ENCODE measurements around the gene PSMB3. TPM values are rescaled to one million over a fixed set of nuclear protein-coding genes. Genes with fewer than 3 reads are reported as not detected.
A peak's percentile ranks its signal among the peaks of the same experiment; 100 is the strongest.

The PSMB3 gene
- total RNA-seq, 1 experiment from 2014 or later = 273 TPM

GRCh38 chr17:38794221-38794620 is 41.7 kb downstream of the PSMB3 start:
- ChIA-PET CTCF (interaction anchor here (0.6 kb wide), 1 partner anchor 1683 kb away, joined by 3 read pairs; no protein-coding TSS in a partner anchor), POLR2A (interaction anchor here (0.6 kb wide), 3 partner anchors 26 to 103 kb away, joined by 3 to 6 read pairs (median 5); no protein-coding TSS in a partner anchor)
- ATAC-seq (no peak), DNase-seq (ENCODE audit: low spot score) (no peak)
- peaks cover 27% of the 10 kb centered on the region for H3K4me1 Mint-ChIP-seq
- H3K27me3 Mint-ChIP-seq (ENCODE audit: low read depth) = no peaks in the 10 kb centered on the region
- peak overlapping the region; percentile 29; the same call in 1 of the 2 replicates for H3K27ac Mint-ChIP-seq
- no peak for TF ChIP-seq ZNF232 (CRISPR knock-in tag; IDR thresholded peaks at IDR 0.05)
- no peaks in the 10 kb centered on the region for H3K9me3 Mint-ChIP-seq
- H3K36me3 Mint-ChIP-seq = peaks cover 23% of the 10 kb centered on the region
- no peak overlapping the region for H3K4me3 Mint-ChIP-seq

GRCh38 chr17:38796451-38797157 is 44.1 kb downstream of the PSMB3 start:
- Mint-ChIP-seq H3K27me3 (ENCODE audit: low read depth) (no peaks in the 10 kb centered on the region), H3K9me3 (no peaks in the 10 kb centered on the region), H3K4me1 (peaks cover 21% of the 10 kb centered on the region), H3K27ac (peak overlapping the region; percentile 50), H3K4me3 (no peak overlapping the region; the same call in 1 of the 2 replicates), H3K36me3 (peaks cover 31% of the 10 kb centered on the region)
- ChIA-PET POLR2A (no interaction called here), CTCF (no interaction called here)
- ATAC-seq (no peak), DNase-seq (ENCODE audit: low spot score) (no peak)
- TF ChIP-seq ZNF219 (CRISPR knock-in tag; IDR thresholded peaks at IDR 0.05; ENCODE audit: borderline replicate concordance) (no peak), PREB (CRISPR knock-in tag; IDR thresholded peaks at IDR 0.05; ENCODE audit: borderline replicate concordance) (no peak), TEAD1 (CRISPR knock-in tag; IDR thresholded peaks at IDR 0.05) (no peak), E2F5 (CRISPR knock-in tag; IDR thresholded peaks at IDR 0.05) (no peak), MYBL2 (CRISPR knock-in tag; IDR thresholded peaks at IDR 0.05) (no peak), IRF2 (CRISPR knock-in tag; IDR thresholded peaks at IDR 0.05; ENCODE audit: borderline replicate concordance, low read depth) (no peak), ETV6 (CRISPR knock-in tag; IDR thresholded peaks at IDR 0.05) (no peak), ZBTB21 (CRISPR knock-in tag; IDR thresholded peaks at IDR 0.05; ENCODE audit: borderline replicate concordance) (no peak), ZNF416 (CRISPR knock-in tag; IDR thresholded peaks at IDR 0.05) (no peak), FOXP4 (CRISPR knock-in tag; IDR thresholded peaks at IDR 0.05) (no peak), SP1 (CRISPR knock-in tag; conservative IDR thresholded peaks at IDR 0.05) (no peak), MLX (CRISPR knock-in tag; IDR thresholded peaks at IDR 0.05) (no peak), NR1H2 (CRISPR knock-in tag; IDR thresholded peaks at IDR 0.05) (no peak), ZNF671 (CRISPR knock-in tag; IDR thresholded peaks at IDR 0.05) (no peak)
- TF ChIP-seq, protein P1, sequence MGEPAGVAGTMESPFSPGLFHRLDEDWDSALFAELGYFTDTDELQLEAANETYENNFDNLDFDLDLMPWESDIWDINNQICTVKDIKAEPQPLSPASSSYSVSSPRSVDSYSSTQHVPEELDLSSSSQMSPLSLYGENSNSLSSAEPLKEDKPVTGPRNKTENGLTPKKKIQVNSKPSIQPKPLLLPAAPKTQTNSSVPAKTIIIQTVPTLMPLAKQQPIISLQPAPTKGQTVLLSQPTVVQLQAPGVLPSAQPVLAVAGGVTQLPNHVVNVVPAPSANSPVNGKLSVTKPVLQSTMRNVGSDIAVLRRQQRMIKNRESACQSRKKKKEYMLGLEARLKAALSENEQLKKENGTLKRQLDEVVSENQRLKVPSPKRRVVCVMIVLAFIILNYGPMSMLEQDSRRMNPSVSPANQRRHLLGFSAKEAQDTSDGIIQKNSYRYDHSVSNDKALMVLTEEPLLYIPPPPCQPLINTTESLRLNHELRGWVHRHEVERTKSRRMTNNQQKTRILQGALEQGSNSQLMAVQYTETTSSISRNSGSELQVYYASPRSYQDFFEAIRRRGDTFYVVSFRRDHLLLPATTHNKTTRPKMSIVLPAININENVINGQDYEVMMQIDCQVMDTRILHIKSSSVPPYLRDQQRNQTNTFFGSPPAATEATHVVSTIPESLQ (CRISPR knock-in tag; IDR thresholded peaks at IDR 0.05) = no peak

Measured in WTC11 (cell line).